HepG2 (cell line): Measurements from ENCODE around the gene PCBP2.
A peak's percentile ranks its signal among the peaks of the same experiment; 100 is the strongest.

Experiments
- NCOA2 ChIP-seq: sonication (generic); formaldehyde crosslinking; IDR thresholded peaks from 2 replicates; pipeline ENCODE4 v1.8.0; 2022; ENCODE audit warnings: inconsistent platforms
- ONECUT2 ChIP-seq: sonication (generic); formaldehyde crosslinking; IDR thresholded peaks from 2 replicates; pipeline ENCODE4 v1.4.0; 2020; ENCODE audit warnings: missing genetic modification reagents
- POLR2AphosphoS5 ChIP-seq: IDR thresholded peaks from 2 replicates; pipeline ENCODE4 v1.6.1; 2012; ENCODE audit warnings: low read depth, low read length
- TCF12 ChIP-seq, 2 experiments: fragments of 450-650 bp in 1 of 2; sonication (generic) in 1 of 2; formaldehyde crosslinking in 1 of 2; IDR thresholded peaks; 2 replicates each; pipeline versions ENCODE4 v1.6.1 to v1.8.0; 2017 to 2022; ENCODE audit warnings: antibody characterized with exemption in 1 of 2, mild to moderate bottlenecking in 1 of 2, missing genetic modification reagents in 1 of 2, moderate library complexity in 1 of 2
- ZNF12 ChIP-seq: sonication (generic); formaldehyde crosslinking; IDR thresholded peaks from 2 replicates; pipeline ENCODE4 v1.5.0; 2020; ENCODE audit warnings: missing genetic modification reagents
- TF ChIP-seq, protein P1 (sequence below): sonication (generic); formaldehyde crosslinking; IDR thresholded peaks from 2 replicates; pipeline ENCODE4 v1.5.0; 2020; ENCODE audit warnings: mild to moderate bottlenecking, missing genetic modification reagents, moderate library complexity

DNA sequence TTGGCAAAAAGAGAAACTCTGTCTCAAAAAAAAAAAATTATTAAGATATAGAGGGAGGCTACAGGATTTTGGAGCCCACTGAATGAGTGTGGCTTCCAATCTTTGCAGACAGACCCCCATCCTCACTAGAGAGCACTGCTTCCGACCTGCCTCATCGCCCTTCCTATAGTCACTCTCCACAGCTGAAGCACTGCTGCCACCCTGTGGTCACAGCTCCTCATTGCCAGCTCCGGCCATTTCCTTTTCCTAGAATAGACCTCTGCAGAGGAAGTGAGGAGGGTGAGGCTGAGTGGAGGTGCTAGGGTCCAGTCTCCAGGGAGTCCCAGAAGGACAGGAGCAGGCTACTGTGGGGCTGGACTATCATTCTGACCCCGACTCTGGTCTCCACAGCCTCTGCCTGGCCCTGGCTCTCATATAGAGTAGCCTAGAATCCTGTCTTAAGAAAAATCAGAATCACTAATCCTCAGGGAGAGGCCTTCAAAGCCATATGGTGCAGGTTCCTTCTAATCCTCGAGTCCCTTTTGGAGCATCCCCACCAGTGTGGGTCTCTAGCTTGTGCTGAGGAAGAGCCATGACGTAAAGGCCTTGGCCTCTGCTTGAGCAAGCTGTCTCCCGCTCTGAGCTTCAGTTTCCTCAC is 56.8 kb downstream of the PCBP2 start:
- TF ChIP-seq POLR2AphosphoS5 (no peak), ZNF12 (CRISPR knock-in tag) (no peak), TCF12 (IDR thresholded peaks at IDR 0.05) (no peak), TCF12 (CRISPR knock-in tag; IDR thresholded peaks at IDR 0.05) (no peak), ONECUT2 (CRISPR knock-in tag) (no peak), NCOA2 (CRISPR knock-in tag) (no peak)
- TF ChIP-seq, protein P1, sequence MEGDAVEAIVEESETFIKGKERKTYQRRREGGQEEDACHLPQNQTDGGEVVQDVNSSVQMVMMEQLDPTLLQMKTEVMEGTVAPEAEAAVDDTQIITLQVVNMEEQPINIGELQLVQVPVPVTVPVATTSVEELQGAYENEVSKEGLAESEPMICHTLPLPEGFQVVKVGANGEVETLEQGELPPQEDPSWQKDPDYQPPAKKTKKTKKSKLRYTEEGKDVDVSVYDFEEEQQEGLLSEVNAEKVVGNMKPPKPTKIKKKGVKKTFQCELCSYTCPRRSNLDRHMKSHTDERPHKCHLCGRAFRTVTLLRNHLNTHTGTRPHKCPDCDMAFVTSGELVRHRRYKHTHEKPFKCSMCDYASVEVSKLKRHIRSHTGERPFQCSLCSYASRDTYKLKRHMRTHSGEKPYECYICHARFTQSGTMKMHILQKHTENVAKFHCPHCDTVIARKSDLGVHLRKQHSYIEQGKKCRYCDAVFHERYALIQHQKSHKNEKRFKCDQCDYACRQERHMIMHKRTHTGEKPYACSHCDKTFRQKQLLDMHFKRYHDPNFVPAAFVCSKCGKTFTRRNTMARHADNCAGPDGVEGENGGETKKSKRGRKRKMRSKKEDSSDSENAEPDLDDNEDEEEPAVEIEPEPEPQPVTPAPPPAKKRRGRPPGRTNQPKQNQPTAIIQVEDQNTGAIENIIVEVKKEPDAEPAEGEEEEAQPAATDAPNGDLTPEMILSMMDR (CRISPR knock-in tag), result peak; percentile 96
